Urothelium cell line (cell line): Measurements from ENCODE around the gene TPRG1.

Experiments used
- DNase-seq: peaks from one replicate; pipeline ENCODE4 v3.0.0; 2011; ENCODE audit warnings: low spot score, mixed read lengths
- FAIRE-seq: peaks from 2 replicates; lab custom pipeline; 2011; peaks lifted over from hg19 to GRCh38; lab: Jason Lieb, UNC

The TPRG1 gene

DNA sequence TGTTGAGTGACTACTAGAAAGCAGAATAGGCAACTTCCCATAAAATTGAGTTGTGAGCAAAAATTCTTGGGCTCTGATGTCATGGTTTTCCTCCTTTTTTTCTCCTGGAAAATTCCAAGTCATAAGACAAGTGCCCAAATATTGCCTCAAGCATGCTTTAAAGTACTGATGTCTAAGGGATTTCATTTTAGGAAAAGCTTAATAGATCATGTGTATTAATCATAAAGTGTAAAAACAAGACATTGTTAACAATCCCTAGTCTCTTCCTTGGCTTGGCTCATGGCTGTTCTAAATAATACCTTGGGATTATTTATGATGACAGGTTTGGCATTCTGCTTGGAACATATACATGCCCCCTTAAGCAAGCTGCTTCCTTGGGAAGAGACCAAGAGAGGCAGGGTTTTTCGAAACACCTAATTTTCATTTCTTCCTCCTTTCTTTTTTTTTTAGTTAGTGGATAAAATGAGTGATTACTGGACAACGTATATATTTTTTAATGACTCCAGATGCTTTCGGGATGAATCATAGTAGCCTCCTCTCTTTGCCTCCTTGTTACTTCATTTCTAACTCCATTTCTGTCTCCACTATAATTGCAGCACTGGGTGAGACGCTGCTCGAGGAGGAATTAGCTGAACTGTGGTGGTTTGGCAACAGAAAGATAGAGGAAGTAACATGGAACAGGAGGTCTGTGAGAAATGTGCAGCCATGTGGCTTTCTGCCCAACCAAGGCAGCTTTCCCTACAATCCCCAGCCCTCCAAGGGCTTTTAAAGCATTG is 104.9 kb downstream of the TPRG1 start:
- peak; percentile 52 for DNase-seq

DNA sequence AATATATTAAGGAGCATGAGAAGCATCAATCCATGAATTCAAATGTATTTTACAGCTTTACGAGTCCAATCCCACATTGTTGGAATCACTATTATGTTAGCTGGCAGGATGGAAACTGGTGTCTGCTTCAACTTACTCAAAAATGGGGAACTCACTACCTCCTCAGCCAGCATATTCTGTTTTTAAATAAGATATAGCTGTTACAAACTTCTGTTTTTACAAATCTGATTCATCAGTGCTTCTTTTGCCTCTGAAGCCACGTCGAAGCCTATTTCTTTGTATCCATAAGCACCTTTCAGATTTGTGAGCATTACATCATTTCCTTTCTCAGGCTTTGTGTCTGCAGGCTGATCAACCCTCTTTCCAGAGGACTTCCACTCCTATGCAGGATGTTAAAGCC is 105.9 kb downstream of the TPRG1 start:
- no peak for FAIRE-seq
- peak; percentile 26 for DNase-seq

More for the DNA sequence above, 104.9 kb downstream of the TPRG1 start:
- FAIRE-seq: no peak

DNA sequence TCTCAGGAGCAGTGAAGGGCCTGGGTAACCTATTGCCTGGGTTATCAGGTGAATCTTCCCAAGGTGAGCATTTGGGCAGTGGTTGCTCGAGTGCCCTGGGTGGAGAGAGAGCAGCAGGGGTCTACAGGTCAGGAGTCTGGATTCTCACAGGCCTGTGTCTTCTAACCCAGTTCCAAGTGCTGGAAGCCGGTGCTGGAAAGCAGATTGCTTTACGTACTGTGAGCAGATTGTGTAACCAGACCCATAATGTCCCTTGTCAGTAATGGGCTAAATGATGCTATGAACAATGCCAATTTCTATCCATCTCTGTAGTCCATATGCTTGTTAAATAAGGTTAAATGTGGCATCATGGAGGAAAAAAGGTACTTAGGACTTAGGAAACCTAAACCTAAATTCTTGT is 106.5 kb downstream of the TPRG1 start:
- DNase-seq (no peak), FAIRE-seq (no peak)

DNA sequence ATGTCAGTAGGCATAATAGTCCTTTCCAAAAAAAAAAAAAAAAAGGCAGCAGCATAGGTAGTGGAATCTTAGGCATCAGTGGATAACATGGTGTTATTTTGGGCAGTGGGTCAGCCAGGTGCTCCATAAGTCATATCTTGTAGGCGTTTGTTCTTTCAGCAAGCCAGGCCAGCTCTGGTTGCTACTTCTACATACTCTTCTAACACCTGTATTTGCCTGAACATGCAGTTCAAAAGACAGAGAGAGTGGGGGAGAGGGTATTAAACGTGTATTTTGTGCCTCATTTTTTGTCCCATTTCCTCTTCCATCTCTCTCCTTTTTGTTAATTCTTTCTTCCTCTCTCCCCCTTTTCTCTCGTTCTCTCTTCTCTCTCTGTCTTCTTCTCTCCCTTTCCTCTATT is 110.4 kb downstream of the TPRG1 start:
- DNase-seq (no peak), FAIRE-seq (no peak)

DNA sequence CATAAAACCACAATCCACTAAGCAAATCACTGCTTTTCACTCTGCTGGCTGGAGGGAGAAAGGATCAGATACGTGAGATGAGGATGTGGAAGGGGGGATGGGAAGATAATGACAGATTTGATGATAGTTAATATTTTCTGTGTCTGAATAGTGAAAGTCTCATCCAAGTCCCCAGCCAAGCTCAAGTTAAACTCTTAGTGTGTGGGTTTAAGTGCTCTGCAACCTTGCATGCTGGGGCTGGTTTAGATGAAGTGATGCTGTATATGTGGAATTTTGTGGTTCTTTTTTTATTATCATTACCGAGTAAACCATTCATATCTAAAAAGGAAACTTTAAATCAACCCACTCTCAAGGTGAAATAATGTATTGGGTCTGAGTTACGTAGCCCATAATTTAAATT is 111.0 kb downstream of the TPRG1 start:
- no peak for DNase-seq
- no peak for FAIRE-seq

- peak; percentile 50 for FAIRE-seq
- no peak for DNase-seq
Observed at GRCh38 chr3:189286188-189286587, 114.4 kb downstream of the TPRG1 start.

GRCh38 chr3:189286916-189287315 is 115.1 kb downstream of the TPRG1 start:
- DNase-seq: no peak
- FAIRE-seq: no peak

DNA sequence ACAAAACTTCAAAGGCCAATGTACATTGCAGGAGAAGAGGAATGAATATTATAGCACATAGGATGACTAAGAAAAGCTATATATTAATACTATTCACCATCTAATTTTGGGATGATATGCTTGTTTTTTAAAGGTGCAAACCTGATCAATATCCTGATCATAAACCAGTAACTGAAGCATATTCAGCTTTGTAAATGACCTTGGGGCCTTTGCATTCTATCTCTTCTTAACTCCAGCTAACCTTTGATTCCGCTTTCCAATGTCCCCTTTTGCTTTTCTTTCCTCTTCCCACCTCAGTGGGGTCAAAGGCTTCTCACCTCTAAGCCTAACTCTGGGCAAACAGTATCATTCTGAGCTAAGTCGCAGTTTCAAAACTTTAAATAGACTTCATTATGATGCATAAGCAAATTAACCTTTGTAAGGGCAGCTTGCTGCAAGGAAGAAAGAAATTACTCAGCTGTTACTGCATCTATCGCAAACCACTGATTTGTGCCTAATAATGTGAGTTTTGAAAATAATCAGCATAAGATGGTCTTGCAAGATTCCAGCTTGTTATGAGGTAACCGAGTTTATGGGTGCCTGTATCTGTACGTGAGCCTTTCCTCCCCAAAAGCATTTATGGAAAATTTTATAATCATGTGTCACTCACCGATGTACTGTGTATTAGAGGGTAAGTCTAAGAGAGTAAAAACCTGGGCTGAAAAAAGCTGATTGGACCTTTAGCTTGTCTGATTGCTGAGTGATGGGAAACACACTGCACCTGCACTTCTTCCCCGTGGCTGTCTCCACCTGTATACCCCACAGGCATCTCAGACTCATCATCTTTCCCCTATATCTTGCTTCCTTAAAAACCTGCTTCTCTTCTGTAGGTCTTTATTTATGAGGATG is 116.8 kb downstream of the TPRG1 start:
- DNase-seq: no peak
- no peak for FAIRE-seq

DNA sequence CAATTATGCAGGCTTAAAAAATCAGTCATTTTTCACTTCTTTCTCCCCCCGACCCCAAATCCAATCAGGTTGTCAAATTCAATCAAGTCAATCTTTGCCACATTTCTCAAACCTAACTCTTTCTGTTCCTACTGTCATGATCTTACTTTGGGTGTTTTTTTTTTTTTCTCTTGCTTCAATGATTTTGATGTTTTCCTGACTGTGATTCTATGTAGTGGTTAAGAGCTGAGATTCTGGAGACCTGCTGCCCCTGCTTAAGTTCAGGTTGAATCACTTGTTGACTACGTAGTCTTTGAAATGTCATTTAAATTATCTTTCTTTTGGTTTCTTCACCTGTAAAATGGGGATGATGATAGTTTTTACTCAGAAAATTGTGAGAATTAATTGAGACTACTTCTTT is 117.5 kb downstream of the TPRG1 start:
- DNase-seq (no peak), FAIRE-seq (no peak)

- no peak for FAIRE-seq
- no peak for DNase-seq
Observed at GRCh38 chr3:189292667-189293484, 121.1 kb downstream of the TPRG1 start.

GRCh38 chr3:189294649-189295048 is 122.9 kb downstream of the TPRG1 start:
- no peak for FAIRE-seq
- DNase-seq: no peak

- FAIRE-seq (no peak), DNase-seq (no peak)
Observed at GRCh38 chr3:189295089-189295488, 123.3 kb downstream of the TPRG1 start.

DNA sequence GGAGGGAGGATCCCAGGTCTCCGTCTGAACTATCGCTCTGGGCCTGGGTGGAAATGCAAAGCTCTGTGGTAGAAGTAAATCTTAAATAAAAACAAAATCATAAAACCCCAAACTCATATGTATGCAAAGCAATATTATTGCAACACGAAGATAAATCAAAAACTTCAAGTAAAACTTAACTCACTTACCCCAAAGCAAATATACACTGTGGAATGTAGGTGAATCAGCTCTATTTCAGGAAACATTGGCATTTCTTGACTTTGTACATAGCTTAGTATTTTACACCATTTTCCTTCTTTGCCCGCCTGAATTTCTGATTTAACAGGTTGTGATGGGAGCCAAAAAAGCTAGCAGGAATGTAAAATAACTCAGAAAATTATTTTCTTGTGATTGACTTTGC is 126.2 kb downstream of the TPRG1 start:
- no peak for FAIRE-seq
- DNase-seq: no peak

DNA sequence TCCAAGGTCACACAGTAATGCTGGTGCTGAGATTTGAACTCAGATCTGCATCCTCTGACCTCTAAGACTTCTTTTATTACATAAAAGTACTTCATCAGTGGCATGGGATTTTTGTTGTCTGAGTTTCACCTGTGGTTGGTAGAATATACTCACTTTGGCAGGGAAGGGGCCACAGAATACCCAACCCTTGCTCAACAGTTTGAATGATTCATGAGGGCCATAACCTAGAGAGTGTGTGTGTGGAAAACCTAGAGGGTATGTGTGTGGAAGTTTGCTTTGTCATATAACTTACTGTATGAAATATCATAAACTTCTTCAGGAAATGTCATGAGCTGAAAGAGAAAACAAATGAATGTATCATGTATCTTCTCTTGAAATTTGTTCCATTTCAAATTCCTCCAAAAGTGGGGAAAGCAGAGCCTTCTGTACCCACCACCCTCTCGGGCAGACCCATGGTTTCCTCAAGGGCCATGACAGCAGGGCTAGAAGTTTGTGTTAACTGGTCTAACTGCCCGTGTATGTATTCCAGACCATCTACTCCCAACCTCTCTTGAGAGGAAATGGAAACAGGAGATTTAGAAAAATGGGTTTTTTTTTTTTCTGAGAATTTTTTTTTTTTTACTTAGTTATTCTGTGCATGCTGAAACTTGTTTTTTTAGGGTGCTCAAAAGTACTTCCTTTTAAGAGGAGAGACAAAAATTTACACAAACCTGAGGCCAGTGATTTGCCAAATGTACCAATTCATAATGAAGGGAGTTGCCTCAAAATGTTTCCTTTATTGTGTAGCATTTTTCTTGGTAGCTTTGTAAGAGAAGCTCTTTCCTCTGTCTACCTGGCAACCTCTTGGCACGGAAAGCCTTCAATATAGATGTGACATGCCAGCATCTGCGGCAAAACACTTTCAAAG is 127.0 kb downstream of the TPRG1 start:
- FAIRE-seq: no peak

DNA sequence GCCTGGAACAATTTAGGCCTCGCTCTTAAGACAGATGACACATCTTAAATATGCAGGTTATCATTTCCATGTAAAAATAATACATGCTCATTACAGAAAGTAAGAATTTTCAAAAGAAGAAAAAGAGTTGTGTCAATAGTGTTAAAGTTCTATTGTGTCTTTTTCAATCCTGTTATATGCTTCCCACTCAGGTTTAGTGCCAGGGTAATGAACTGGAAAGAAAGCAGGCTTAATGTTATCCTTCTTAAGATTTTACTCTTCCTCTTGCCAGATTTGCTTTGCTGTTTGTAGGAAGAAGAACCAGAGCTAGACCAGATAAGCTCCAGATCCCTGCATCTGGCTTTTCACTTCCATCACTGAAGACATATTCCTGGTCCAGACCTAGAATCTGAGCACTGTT is 128.6 kb downstream of the TPRG1 start:
- no peak for DNase-seq
- no peak for FAIRE-seq

More for the DNA sequence above, 127.0 kb downstream of the TPRG1 start:
- no peak for DNase-seq

- no peak for DNase-seq
- FAIRE-seq: no peak
Observed at GRCh38 chr3:189301479-189301878, 129.7 kb downstream of the TPRG1 start.

GRCh38 chr3:189303584-189303983 is 131.8 kb downstream of the TPRG1 start:
- FAIRE-seq (no peak), DNase-seq (no peak)

GRCh38 chr3:189304465-189305351 is 132.9 kb downstream of the TPRG1 start:
- FAIRE-seq (no peak), DNase-seq (peak; percentile 61)

- no peak for DNase-seq
- no peak for FAIRE-seq
Observed at GRCh38 chr3:189305412-189305811, 133.6 kb downstream of the TPRG1 start.
